HG03558 (cell line): ENCODE measurements around the gene CAPN13.

Source experiments
- ATAC-seq: cut with Tn5 transposase; IDR thresholded peaks from one replicate; pipeline ENCODE4 v1.9.1; 2021; ENCODE audit warnings: moderate number of reproducible peaks; ENCODE audit not compliant: unreplicated experiment; ENCODE audit errors: extremely low read depth

Gene CAPN13

DNA sequence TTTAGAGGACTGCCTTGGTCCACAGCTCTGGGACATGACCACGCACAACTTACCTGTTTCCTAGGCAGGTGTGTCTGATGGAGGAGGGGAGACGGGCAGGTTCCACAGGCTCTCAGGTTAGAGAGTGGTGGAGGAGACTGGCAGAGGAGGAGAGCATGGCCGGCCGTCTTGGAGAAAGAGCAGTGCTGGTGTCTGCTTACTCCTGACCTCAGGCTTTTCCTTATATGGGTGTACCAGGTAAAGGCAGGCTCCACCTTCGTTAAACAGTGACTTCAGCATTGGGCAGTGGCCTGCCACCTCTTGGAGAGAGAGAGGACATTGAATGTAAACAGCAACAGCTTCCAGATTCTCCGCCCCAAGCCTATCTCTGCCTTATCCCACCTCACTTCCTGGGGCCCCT lies at the start of gene CAPN13:
TSS of gene CAPN13 (minus strand) at position 198 of the 400 bp plus-strand sequence. CDS start 20,121 bp downstream, outside the sequence.
- ATAC-seq = no peak

DNA sequence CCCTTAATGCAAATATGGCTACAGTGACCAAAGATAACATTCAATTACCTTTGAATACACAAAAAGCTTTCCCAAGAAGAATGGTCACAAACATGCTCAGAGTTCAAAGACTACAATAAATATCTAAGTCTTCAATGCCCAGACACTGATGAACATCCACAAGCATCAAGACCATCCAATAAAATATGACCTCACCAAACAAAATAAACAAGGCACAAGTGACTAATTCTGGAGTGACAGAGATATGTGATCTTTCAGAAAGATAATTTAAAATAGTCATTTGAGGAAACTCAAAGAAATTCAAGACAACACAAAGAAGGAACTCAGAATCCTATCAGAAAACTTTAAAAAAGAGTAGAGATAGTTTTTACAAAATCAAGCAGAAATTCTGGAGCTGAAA lies 40.6 kb upstream of the CAPN13 start:
- no peak for ATAC-seq

- ATAC-seq = no peak
Measured at GRCh38 chr2:30847329-30847728, 40.1 kb upstream of the CAPN13 start.

DNA sequence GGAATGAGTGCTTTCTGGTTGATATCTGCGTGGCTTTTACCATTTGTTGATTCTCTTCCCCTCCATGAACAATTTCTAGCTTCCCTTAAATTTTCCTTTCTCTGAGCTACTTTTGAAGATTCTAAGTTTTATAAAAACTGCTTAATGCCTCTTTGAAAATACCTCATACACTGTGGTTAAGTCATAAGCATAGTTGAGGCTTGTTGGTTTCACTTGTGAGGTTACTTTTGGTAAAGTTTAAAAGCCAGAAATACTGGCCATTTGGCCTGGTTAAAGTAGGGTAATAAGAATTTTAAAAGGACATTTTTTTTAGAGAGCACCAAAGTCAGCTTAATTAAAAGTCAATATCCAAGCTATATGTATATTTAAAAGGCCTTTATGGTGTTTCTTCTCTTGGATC lies 21.3 kb upstream of the CAPN13 start:
- ATAC-seq = no peak

DNA sequence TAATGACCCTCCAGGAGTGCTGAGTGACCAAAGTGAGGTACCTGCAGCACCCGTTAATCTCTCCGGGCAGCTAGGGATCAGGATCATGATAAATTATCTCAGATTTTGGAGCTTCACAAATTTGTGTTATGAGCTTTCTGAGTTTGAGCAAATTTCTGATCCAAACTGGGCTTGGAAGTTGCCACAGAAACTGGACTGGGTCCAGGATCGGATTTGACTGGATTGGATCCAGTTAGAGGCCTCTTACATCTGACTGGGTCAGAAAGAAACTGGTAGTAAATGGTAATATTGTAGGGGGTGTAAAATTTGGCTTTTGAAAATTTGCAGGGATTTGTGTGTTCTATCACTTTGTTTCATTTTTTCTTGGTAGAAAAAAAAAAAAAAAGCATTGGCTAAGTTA lies 19.7 kb upstream of the CAPN13 start:
- no peak for ATAC-seq

GRCh38 chr2:30826481-30826880 lies 19.2 kb upstream of the CAPN13 start:
- ATAC-seq = no peak

DNA sequence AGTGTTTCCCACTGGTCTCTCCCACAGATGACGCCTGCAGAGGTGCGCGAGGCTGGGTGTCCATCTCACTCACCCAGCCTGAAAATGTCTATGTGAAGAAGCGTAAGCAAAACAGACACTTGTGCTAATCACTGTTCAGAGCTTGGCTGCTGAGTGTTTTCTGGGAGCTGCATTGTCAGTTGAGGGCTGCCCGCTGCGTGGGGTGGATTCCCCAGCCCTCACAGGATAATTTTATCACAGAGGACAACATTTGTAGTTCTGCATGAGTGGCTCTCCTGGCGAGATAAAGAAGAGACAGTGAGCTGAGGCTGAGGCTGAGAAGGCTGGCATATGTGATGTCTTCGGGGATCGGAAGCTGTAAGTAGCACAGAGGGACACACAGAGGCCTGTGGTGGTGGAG lies 16.2 kb upstream of the CAPN13 start:
- no peak for ATAC-seq

GRCh38 chr2:30821960-30822359 lies 14.7 kb upstream of the CAPN13 start:
- no peak for ATAC-seq

DNA sequence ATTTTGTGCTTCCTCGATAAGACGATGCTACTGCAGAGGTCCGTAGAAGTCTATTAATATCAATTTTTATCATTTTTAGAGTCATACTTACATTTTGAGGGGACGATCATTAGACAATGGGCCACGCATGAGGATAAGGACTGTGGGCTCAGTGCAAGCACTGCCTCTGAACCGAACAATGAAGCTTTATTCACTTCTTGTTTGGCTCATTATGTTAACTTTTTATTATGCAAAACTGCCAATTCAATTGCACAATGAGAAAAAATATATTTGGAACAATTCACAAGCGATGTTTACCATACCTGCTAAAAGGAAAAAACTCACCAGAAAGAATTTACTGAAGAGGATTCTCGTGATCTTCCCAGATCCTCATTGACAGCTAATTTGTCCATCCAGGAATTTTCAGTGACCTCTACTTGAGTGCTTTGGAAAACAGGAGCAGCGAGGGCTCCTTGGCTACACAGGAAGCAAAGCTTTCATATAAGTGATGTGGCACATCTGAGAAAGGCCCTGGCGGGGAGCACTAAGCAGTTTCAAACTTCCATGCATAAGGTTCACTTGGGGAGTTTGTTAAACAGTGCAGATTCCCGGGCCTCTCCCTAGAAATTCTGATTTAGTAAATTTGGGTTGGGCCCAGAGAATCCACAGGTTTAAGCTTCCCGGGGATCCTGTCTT lies 13.3 kb upstream of the CAPN13 start:
- no peak for ATAC-seq

- no peak for ATAC-seq
Measured at GRCh38 chr2:30809938-30810337, 2.7 kb upstream of the CAPN13 start.

- no peak for ATAC-seq
Measured at GRCh38 chr2:30808695-30809094, 1.4 kb upstream of the CAPN13 start.

DNA sequence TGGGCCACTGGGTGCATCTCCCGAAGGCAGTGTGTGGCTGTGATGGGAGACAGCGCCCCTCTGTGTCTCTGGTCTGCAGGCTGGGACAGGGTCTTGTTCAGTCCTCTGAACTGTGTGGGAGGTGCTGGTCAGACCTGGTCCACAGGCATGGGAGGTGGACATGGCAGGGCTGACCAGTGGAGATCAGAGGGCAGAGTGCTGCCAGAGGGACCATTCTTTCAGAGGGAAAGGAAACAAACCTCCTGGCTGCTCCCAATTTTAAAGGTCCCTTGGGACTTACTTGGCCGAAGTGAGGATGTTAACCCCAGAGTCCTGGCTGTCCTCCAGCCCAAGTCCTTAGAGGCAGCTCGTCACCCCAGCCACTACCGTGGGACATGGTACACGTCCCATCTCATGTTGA lies 4.0 kb downstream of the CAPN13 start:
- no peak for ATAC-seq

GRCh38 chr2:30802611-30803010 lies 4.6 kb downstream of the CAPN13 start:
- ATAC-seq = no peak

GRCh38 chr2:30801821-30802455 lies 5.3 kb downstream of the CAPN13 start:
- no peak for ATAC-seq

DNA sequence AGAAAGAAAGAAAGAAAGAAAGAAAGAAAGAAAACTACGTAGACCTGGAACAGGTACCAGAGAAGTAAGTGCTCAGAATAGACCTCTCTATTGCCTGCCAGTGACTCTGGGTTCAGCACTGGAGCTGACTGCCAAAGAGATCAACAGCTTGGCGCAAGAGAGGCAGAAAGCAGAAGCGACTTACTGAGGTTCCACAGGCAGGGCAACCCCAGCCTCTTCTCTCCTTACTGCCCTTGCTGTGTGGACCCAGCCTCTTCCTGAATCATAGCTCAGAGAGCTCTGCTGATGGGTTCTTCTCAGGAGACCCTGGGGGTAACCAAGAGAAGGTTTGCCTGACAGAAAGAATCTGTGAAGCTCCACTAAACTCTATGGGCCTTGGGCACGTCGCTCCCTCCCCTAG lies 7.1 kb downstream of the CAPN13 start:
- ATAC-seq = no peak

GRCh38 chr2:30799366-30799765 lies 7.9 kb downstream of the CAPN13 start:
- ATAC-seq = no peak

- no peak for ATAC-seq
Measured at GRCh38 chr2:30798536-30798991, 8.7 kb downstream of the CAPN13 start.

- ATAC-seq = no peak
Measured at GRCh38 chr2:30797381-30798015, 9.7 kb downstream of the CAPN13 start.

DNA sequence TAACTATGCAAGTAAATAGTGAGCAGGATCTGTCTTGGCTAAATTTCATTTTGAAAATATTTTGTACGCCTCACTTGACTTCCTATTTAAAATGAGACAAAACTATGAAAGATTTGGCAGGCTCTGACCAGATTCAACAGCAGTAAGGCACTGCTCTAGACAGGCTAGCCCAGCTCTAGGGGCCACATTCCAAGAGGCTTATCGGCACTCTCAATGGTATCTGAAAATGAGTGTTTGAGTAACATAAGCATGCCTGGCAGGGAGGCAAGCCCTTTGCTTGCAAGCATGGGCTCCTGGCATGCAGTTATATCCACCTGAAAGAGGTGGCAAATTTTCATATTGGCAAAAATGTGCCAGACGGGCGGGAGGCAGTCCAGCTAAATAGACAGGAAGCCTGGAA lies 10.5 kb downstream of the CAPN13 start:
- ATAC-seq = no peak

DNA sequence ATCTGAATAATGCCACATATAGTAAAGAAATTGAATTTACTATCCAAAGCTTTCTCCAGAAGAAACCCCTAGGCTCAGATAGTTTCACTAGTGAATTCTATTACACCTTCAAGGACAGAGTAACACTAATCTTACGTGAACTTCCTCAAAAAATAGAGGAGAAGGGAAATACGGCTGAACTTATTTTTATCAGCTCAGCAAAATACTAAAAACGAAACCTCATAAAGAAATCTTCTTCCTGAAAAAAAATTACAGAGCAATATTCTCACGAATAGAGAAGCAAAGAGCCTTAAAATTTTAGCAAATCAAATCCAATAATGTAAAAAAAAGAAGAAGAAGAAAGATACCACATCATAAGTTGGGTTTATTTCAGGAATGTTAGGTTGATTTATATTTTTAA lies 14.7 kb downstream of the CAPN13 start:
- ATAC-seq = no peak

DNA sequence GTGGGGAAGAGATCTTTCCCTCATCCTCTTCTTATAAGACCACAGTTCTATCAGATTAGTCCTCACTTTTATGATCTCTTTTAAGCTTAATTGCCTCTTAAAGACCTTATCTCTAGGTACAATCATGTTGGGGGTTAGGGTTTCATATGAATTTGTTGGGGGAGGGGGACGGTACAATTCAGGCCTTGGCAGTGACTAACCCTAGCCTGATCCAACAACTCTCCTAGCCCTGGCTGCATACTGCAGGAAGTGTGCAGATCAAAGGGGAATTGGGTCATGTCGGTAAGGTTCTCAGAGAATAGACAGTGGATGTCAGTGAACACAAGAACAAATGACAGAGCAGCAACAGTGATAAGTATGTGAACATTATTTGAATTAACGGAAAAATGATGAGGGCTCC lies 16.4 kb downstream of the CAPN13 start:
- ATAC-seq = no peak
